ENCODE measurements around the gene PITPNC1.

GRCh38 chr17:67594115-67594880, 217.2 kb downstream of the PITPNC1 start:
- TF ChIP-seq CTCF (conservative IDR thresholded peaks at IDR 0.05; ENCODE audit: low read depth, low read length) (no peak), EZH2 (IDR thresholded peaks at IDR 0.05; ENCODE audit: low read length, unreplicated experiment) (no peak)

All from PC-3 (cell line).